ENCODE data around the gene GNS. TPM values are rescaled to one million over a fixed set of nuclear protein-coding genes. Genes with fewer than 3 reads are reported as not detected.

The GNS gene
- total RNA-seq, 1 experiment from 2014 or later = 54.7 TPM

Other genes with a start within 250 kb of the GNS start
- gene RASSF3, start 148.9 kb downstream of the GNS start, total RNA-seq (2022) = 30.5 and 30.6 TPM in 2 replicates
- 7.9 and 9.4 TPM in 2 replicates for gene TBC1D30, start 65.2 kb upstream of the GNS start, total RNA-seq (2022)

All from MCF 10A (cell line).